ENCODE results near the gene ETV3. TPM values are rescaled to one million over a fixed set of nuclear protein-coding genes. Genes with fewer than 3 reads are reported as not detected.

ETV3 gene
- total RNA-seq, 1 experiment from 2014 or later, result 22.2 TPM

- no peaks in the 10 kb centered on the region for H3K4me1 ChIP-seq (ENCODE audit: control insufficient read depth, insufficient read depth, low read length)
- no peaks in the 10 kb centered on the region for H3K9me3 ChIP-seq (ENCODE audit: control insufficient read depth, insufficient read depth, low read depth, low read length)
- intact Hi-C loops (cut with micrococcal nuclease; ENCODE audit: unreplicated experiment) (no loop called here), in situ Hi-C loops (cut with HindIII; ENCODE audit: low pct_unique_long_range_greater_than_20kb, low sequenced_read_pairs) (no loop called here)
- ChIA-PET POLR2A (no interaction called here), CTCF (no interaction called here)
- ATAC-seq (no peak), DNase-seq (ENCODE audit: low read depth, low spot score) (no peak)
- TF ChIP-seq SIN3A (IDR thresholded peaks at IDR 0.05; ENCODE audit: borderline replicate concordance, insufficient read depth, low read depth, low read length) (no peak), REST (IDR thresholded peaks at IDR 0.05; ENCODE audit: insufficient read depth in 1 of 2, low read depth in 2 of 2, low read length in 1 of 2) (no peak)
- BruUV-seq (replicated peaks), result no TSS peak
- no peak overlapping the region for H3K4me3 ChIP-seq (ENCODE audit: low read depth in 2 of 2, low read length in 2 of 2)
- H3K36me3 ChIP-seq (ENCODE audit: control insufficient read depth, insufficient read depth, low read length), result no peaks in the 10 kb centered on the region
- H3K27me3 ChIP-seq (ENCODE audit: control insufficient read depth, insufficient read depth, low read length), result no peaks in the 10 kb centered on the region
- no peak overlapping the region for H3K27ac ChIP-seq (ENCODE audit: low read length)
Observed at GRCh38 chr1:157116737-157117103, 21.5 kb downstream of the ETV3 start.

- ATAC-seq, result no peak
- Histone ChIP-seq H3K9me3 (ENCODE audit: control insufficient read depth, insufficient read depth, low read depth, low read length) (no peaks in the 10 kb centered on the region), H3K27ac (ENCODE audit: low read length) (no peak overlapping the region), H3K27me3 (ENCODE audit: control insufficient read depth, insufficient read depth, low read length) (no peaks in the 10 kb centered on the region), H3K36me3 (ENCODE audit: control insufficient read depth, insufficient read depth, low read length) (no peaks in the 10 kb centered on the region), H3K4me3 (ENCODE audit: low read depth in 2 of 2, low read length in 2 of 2) (no peak overlapping the region), H3K4me1 (ENCODE audit: control insufficient read depth, insufficient read depth, low read length) (no peaks in the 10 kb centered on the region)
- intact Hi-C loops (cut with micrococcal nuclease; ENCODE audit: unreplicated experiment) (no loop called here), in situ Hi-C loops (cut with HindIII; ENCODE audit: low pct_unique_long_range_greater_than_20kb, low sequenced_read_pairs) (no loop called here)
- ChIA-PET POLR2A (no interaction called here), CTCF (no interaction called here)
- no peak for TF ChIP-seq SIN3A (IDR thresholded peaks at IDR 0.05; ENCODE audit: borderline replicate concordance, insufficient read depth, low read depth, low read length)
- no peak for TF ChIP-seq REST (IDR thresholded peaks at IDR 0.05; ENCODE audit: insufficient read depth in 1 of 2, low read depth in 2 of 2, low read length in 1 of 2)
- no peak for TF ChIP-seq TCF7L2 (IDR thresholded peaks at IDR 0.05; ENCODE audit: low read depth, low read length)
- TF ChIP-seq POLR2AphosphoS5 (IDR thresholded peaks at IDR 0.05; ENCODE audit: low read depth, low read length), result no peak
- TF ChIP-seq CTCF (IDR thresholded peaks at IDR 0.05), result no peak
- no TSS peak for BruUV-seq (replicated peaks)
- no peak for DNase-seq (ENCODE audit: low read depth, low spot score)
Observed at GRCh38 chr1:157115851-157116736, 22.1 kb downstream of the ETV3 start.

Measured in Panc1 (cell line).